Neutrophil (primary cell): ENCODE measurements around the gene PACC1.

Source experiments
- H3K27ac ChIP-seq: fragments of 200-600 bp; sonication (generic); 2 replicates; pipeline ENCODE4 v1.5.1; 2016; ENCODE audit warnings: mild to moderate bottlenecking, moderate library complexity
- H3K27me3 ChIP-seq: fragments of 200-600 bp; sonication (generic); 2 replicates; pipeline ENCODE4 v1.6.0; 2016; ENCODE audit warnings: mild to moderate bottlenecking
- H3K36me3 ChIP-seq: fragments of 200-600 bp; sonication (generic); 2 replicates; pipeline ENCODE4 v1.5.1; 2017
- H3K4me1 ChIP-seq, 2 experiments: fragments of 200-600 bp in 1 of 2; sonication (generic) in 1 of 2; 1 replicate in 1 of 2; 2 replicates in 1 of 2; pipeline versions ENCODE4 v1.5.1 to v1.6.1; 2013 to 2016; ENCODE audit warnings: low read depth in 1 of 2, low read length in 1 of 2, mild to moderate bottlenecking in 1 of 2, moderate library complexity in 1 of 2; ENCODE audit not compliant: control insufficient read depth in 1 of 2, insufficient read depth in 1 of 2
- H3K4me3 ChIP-seq, 2 experiments: fragments of 200-600 bp in 1 of 2; sonication (generic) in 1 of 2; 1 replicate in 1 of 2; 2 replicates in 1 of 2; pipeline ENCODE4 v1.5.1; 2013 to 2016; ENCODE audit warnings: low read depth in 1 of 2, low read length in 1 of 2, mild to moderate bottlenecking in 1 of 2, moderate library complexity in 1 of 2
- H3K9me3 ChIP-seq: fragments of 200-600 bp; sonication (generic); 2 replicates; pipeline ENCODE4 v1.5.1; 2016
- TF ChIP-seq, protein P1 (sequence below): fragments of 200-600 bp; sonication (generic); IDR thresholded peaks from 2 replicates; pipeline ENCODE4 v1.5.1; 2016; ENCODE audit warnings: antibody characterized with exemption

The PACC1 gene

DNA sequence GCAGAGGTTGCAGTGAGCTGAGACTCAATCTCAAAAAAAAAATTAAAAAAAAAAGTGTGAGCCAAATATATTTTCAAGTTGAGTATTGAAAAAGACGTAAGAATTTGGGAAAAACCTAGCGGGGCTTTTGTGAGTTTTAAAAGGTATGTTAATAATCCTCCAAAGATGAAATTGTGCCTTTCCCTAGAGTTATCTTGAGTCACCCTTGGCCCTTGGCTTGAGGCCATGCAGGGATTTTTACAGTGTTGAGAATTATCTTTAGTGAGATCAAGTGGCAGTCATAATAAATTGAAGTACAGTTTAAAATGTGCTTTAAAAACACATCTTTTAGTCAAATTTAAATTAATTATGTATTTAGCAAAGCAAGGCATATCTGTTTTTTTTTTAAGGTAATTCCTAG, 96.8 kb downstream of the PACC1 start:
- no peaks in the 10 kb centered on the region for H3K9me3 ChIP-seq
- TF ChIP-seq, protein P1, sequence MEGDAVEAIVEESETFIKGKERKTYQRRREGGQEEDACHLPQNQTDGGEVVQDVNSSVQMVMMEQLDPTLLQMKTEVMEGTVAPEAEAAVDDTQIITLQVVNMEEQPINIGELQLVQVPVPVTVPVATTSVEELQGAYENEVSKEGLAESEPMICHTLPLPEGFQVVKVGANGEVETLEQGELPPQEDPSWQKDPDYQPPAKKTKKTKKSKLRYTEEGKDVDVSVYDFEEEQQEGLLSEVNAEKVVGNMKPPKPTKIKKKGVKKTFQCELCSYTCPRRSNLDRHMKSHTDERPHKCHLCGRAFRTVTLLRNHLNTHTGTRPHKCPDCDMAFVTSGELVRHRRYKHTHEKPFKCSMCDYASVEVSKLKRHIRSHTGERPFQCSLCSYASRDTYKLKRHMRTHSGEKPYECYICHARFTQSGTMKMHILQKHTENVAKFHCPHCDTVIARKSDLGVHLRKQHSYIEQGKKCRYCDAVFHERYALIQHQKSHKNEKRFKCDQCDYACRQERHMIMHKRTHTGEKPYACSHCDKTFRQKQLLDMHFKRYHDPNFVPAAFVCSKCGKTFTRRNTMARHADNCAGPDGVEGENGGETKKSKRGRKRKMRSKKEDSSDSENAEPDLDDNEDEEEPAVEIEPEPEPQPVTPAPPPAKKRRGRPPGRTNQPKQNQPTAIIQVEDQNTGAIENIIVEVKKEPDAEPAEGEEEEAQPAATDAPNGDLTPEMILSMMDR, result no peak
- H3K4me3 ChIP-seq, result no peak overlapping the region
- H3K27ac ChIP-seq, result no peak overlapping the region
- no peaks in the 10 kb centered on the region for H3K36me3 ChIP-seq
- H3K4me1 ChIP-seq, result peaks cover 12 to 22% of the 10 kb centered on the region in 2 experiments
- H3K27me3 ChIP-seq, result no peaks in the 10 kb centered on the region

DNA sequence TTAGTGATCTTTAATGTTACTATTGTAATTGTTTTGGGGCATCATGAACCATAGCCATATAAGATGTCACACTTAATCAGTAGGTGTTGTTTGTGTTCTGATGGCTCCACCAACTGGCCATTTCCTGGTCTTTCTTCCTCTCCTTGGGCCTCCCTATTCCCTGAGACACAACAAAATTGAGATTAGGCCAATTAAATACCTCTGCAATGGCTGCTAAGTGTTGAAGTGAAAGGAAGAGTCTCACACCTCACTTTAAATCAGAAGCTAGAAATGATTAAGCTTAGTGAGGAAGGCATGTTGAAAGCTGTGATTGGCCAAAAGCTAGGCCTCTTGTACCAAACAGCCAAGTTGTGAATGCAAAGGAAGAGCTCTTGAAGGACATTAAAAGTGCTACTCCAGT, 98.8 kb downstream of the PACC1 start:
- Histone ChIP-seq H3K27me3 (no peaks in the 10 kb centered on the region), H3K36me3 (no peaks in the 10 kb centered on the region), H3K9me3 (no peaks in the 10 kb centered on the region), H3K4me3 (no peak overlapping the region), H3K4me1 (peaks cover 25 to 42% of the 10 kb centered on the region in 2 experiments), H3K27ac (peak overlapping the region; percentile 56)
- TF ChIP-seq, protein P1, result peak; percentile 35

DNA sequence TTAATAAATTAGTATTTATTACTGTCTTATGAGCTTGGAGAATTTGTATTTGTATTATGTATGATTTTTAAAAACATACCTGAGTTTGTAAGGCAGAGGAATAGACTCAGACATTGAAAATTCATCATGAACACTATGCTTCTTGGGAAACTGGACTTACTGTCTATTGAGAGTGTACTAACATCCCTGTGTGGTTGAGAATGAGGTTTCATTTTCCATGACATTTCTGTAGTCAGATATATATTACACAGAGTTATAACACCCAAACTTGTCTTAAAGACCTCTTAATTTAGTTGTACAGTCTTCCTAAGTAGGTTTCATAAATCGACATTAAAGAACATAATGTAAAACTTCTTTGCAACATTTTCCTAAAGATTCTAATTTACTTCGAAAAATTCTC, 99.5 kb downstream of the PACC1 start:
- H3K27me3 ChIP-seq, result no peaks in the 10 kb centered on the region
- no peak overlapping the region for H3K4me3 ChIP-seq
- no peaks in the 10 kb centered on the region for H3K9me3 ChIP-seq
- peaks cover 32 to 49% of the 10 kb centered on the region in 2 experiments for H3K4me1 ChIP-seq
- TF ChIP-seq, protein P1, result no peak
- no peaks in the 10 kb centered on the region for H3K36me3 ChIP-seq
- H3K27ac ChIP-seq, result peak overlapping the region; percentile 56
